Upper lobe of left lung (tissue), 4 donors: ENCODE measurements around the gene SLX4IP.

Source experiments
- CTCF ChIP-seq, 6 experiments: fragments of 450-650 bp in 4 of 6; fragments of 200-600 bp in 2 of 6; sonication (generic) in 2 of 6; IDR thresholded peaks; one replicate each; pipeline ENCODE4 v1.5.1; 2016 to 2019; ENCODE audit warnings: antibody characterized with exemption in 6 of 6
- POLR2A ChIP-seq, 4 donors: fragments of 450-650 bp; IDR thresholded peaks; one replicate each; pipeline ENCODE4 v1.5.1; 2016 to 2017; ENCODE audit warnings: antibody characterized with exemption in 4 of 4, mild to moderate bottlenecking in 2 of 4

GRCh38 chr20:10651227-10651990 is 216.3 kb downstream of the SLX4IP start:
- TF ChIP-seq CTCF (IDR thresholded peaks at IDR 0.05) (no peak), POLR2A (IDR thresholded peaks at IDR 0.05) (no peak)
